IPS-20b (cell line): ENCODE data around the gene CRIM1.

Experiments used
- H3K27ac ChIP-seq: one replicate; pipeline ENCODE4 v1.5.1; 2013; ENCODE audit warnings: low read length
- H3K27me3 ChIP-seq: 2 replicates; pipeline ENCODE4 v1.6.1; 2013; ENCODE audit warnings: mild to moderate bottlenecking, low read length, inconsistent platforms; ENCODE audit not compliant: insufficient read depth
- H3K36me3 ChIP-seq: 2 replicates; pipeline ENCODE4 v1.6.1; 2013; ENCODE audit warnings: low read depth, mild to moderate bottlenecking, inconsistent platforms, low read length, moderate library complexity; ENCODE audit not compliant: insufficient read depth
- H3K4me1 ChIP-seq: 2 replicates; pipeline ENCODE4 v1.6.1; 2013; ENCODE audit warnings: mild to moderate bottlenecking, control low read depth, inconsistent platforms, low read length, moderate library complexity; ENCODE audit not compliant: insufficient read depth
- H3K4me3 ChIP-seq: 2 replicates; pipeline ENCODE4 v1.5.1; 2013; ENCODE audit warnings: mild to moderate bottlenecking, low read length, inconsistent platforms
- H3K9ac ChIP-seq: 2 replicates; pipeline ENCODE4 v1.6.1; 2013; ENCODE audit warnings: low read depth, mild to moderate bottlenecking, inconsistent platforms, low read length, moderate library complexity
- H3K9me3 ChIP-seq: 2 replicates; pipeline ENCODE4 v1.6.1; 2013; ENCODE audit warnings: mild to moderate bottlenecking, low read depth, low read length, inconsistent platforms; ENCODE audit not compliant: insufficient read depth

The CRIM1 gene

DNA sequence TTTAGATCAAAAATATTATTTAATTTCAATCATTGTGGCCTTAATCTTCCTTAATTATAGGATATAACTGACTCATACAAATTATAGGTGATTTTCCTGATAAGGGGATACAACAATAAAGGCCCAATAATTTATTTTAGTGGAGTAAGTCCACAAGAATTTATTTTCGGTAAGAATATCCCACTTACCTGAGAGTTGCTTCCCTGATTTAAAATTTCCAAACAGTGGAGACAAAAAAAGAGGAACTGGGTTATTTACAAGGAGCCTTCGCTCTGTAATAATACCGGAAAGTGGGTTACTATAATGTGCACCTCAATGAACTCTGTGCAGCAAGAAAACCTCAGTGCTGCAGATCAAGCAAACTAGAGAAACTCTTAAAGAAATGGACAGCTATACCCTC, 200.2 kb downstream of the CRIM1 start:
- no peak overlapping the region for H3K4me3 ChIP-seq
- no peak overlapping the region for H3K9ac ChIP-seq
- no peaks in the 10 kb centered on the region for H3K9me3 ChIP-seq
- no peak overlapping the region for H3K27ac ChIP-seq
- peaks cover 28% of the 10 kb centered on the region for H3K36me3 ChIP-seq
- H3K27me3 ChIP-seq, result no peaks in the 10 kb centered on the region
- peaks cover 8% of the 10 kb centered on the region for H3K4me1 ChIP-seq

- H3K36me3 ChIP-seq, result peaks cover 18% of the 10 kb centered on the region
- H3K4me3 ChIP-seq, result no peak overlapping the region
- peaks cover 13% of the 10 kb centered on the region for H3K4me1 ChIP-seq
- H3K27ac ChIP-seq, result no peak overlapping the region
- H3K27me3 ChIP-seq, result no peaks in the 10 kb centered on the region
- H3K9ac ChIP-seq, result no peak overlapping the region
- H3K9me3 ChIP-seq, result no peaks in the 10 kb centered on the region
Observed at GRCh38 chr2:36556842-36557241, 201.3 kb downstream of the CRIM1 start.

DNA sequence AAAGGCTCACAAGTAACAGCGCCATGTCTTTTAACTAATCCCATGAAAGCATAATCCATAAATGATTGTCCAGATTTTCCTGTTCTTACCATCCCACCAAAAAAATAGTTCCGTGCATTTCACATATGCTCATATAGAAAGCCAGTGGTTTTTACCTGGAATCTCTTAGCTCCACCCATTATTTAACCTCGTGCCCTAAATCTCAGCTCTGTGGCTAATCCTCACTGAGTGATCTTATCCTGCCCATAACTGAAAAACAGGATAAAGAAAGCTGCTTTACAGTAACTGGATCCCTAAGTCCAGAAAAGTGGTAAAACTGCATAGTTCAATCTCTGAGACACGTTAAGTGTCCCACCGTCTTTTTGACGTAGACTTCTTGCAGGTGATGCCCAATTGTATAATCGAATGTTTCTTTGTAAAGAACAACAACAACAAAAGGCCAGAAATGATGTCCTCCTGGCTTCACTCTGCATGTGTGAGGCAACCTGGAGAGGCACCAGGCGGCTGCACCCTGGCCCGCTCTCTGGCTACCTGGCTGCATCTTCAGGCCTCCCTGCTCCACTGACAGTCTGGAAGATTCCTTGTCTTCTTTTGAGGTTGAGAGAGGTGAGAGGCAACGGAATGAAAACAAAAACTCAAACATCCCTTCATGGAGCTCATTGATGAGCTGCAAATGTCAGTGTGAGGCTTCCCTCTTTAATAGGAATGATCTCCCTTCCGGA, 203.8 kb downstream of the CRIM1 start:
- H3K9me3 ChIP-seq, result no peaks in the 10 kb centered on the region
- H3K4me1 ChIP-seq, result peaks cover 27% of the 10 kb centered on the region
- H3K4me3 ChIP-seq, result no peak overlapping the region
- H3K27me3 ChIP-seq, result no peaks in the 10 kb centered on the region
- H3K36me3 ChIP-seq, result peaks cover 8% of the 10 kb centered on the region
- H3K27ac ChIP-seq, result no peak overlapping the region
- no peak overlapping the region for H3K9ac ChIP-seq

DNA sequence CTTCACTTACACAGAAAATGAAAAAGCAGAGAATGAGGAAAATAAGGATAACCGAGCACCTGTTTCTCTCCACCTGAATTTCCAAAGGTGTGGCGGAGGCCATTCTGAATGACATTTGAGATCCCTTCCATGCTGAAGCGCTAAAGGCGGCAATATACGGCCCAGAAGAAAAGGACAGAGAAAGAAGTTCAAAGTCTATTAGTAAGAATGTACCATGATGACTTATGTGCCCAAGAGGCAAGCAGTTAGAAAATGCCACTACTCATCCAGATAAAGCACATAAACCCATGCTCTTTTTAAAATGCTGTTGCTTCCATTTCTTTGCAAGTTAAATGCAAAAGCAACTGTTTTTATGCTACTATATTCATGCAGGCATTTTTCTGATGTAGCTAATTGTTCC, 205.1 kb downstream of the CRIM1 start:
- no peaks in the 10 kb centered on the region for H3K36me3 ChIP-seq
- no peaks in the 10 kb centered on the region for H3K9me3 ChIP-seq
- H3K27ac ChIP-seq, result no peak overlapping the region
- H3K4me3 ChIP-seq, result no peak overlapping the region
- H3K9ac ChIP-seq, result no peak overlapping the region
- peaks cover 29% of the 10 kb centered on the region for H3K4me1 ChIP-seq
- H3K27me3 ChIP-seq, result no peaks in the 10 kb centered on the region

DNA sequence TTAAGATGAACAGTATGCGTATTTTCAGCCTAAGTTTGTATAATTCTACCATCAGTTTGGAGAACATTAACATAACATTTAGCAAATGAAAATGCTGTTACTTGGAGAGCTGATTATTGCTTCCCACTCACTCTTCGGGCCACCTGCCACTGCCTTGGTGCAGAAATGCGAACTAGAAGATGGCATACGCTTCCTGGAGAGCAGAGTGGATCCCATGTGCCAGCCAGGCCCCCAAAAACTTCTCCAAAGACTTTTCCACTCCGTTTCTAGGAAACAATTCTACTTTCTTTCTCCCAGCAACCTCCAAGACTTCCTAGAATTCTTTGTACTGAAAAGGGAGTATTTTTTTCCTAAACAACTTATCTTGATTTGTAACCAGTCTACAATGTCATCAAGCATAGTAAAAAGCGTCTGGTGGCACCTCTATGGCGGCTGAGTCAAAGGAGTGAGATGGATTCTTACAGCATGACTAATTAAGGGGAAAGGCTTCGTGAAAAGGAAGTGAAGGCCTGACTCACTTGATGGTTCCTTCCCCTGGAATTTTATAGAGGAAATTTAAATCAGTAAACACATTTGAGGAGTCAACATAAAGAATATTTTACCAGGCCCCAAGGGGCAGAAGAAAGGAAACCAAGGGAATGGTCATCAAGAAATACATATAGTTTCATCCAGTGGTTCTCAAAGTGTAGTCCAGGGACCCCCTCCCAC, 205.8 kb downstream of the CRIM1 start:
- no peak overlapping the region for H3K4me3 ChIP-seq
- H3K27ac ChIP-seq, result no peak overlapping the region
- H3K9ac ChIP-seq, result no peak overlapping the region
- H3K27me3 ChIP-seq, result no peaks in the 10 kb centered on the region
- H3K9me3 ChIP-seq, result no peaks in the 10 kb centered on the region
- H3K36me3 ChIP-seq, result no peaks in the 10 kb centered on the region
- H3K4me1 ChIP-seq, result peaks cover 29% of the 10 kb centered on the region

GRCh38 chr2:36562240-36562639, 206.7 kb downstream of the CRIM1 start:
- Histone ChIP-seq H3K27me3 (no peaks in the 10 kb centered on the region), H3K9ac (no peak overlapping the region), H3K4me1 (peaks cover 29% of the 10 kb centered on the region), H3K27ac (no peak overlapping the region), H3K36me3 (no peaks in the 10 kb centered on the region), H3K9me3 (no peaks in the 10 kb centered on the region), H3K4me3 (no peak overlapping the region)

- Histone ChIP-seq H3K36me3 (no peaks in the 10 kb centered on the region), H3K4me1 (peaks cover 29% of the 10 kb centered on the region), H3K9me3 (no peaks in the 10 kb centered on the region), H3K9ac (no peak overlapping the region), H3K4me3 (no peak overlapping the region), H3K27ac (no peak overlapping the region), H3K27me3 (no peaks in the 10 kb centered on the region)
Observed at GRCh38 chr2:36562973-36563532, 207.5 kb downstream of the CRIM1 start.

GRCh38 chr2:36564377-36564930, 208.9 kb downstream of the CRIM1 start:
- peaks cover 35% of the 10 kb centered on the region for H3K4me1 ChIP-seq
- H3K27me3 ChIP-seq, result no peaks in the 10 kb centered on the region
- no peak overlapping the region for H3K27ac ChIP-seq
- no peak overlapping the region for H3K4me3 ChIP-seq
- H3K9ac ChIP-seq, result no peak overlapping the region
- no peaks in the 10 kb centered on the region for H3K36me3 ChIP-seq
- no peaks in the 10 kb centered on the region for H3K9me3 ChIP-seq

- H3K9ac ChIP-seq, result no peak overlapping the region
- no peaks in the 10 kb centered on the region for H3K9me3 ChIP-seq
- H3K4me3 ChIP-seq, result no peak overlapping the region
- no peaks in the 10 kb centered on the region for H3K27me3 ChIP-seq
- H3K4me1 ChIP-seq, result peaks cover 33% of the 10 kb centered on the region
- H3K27ac ChIP-seq, result no peak overlapping the region
- H3K36me3 ChIP-seq, result no peaks in the 10 kb centered on the region
Observed at GRCh38 chr2:36565712-36566111, 210.1 kb downstream of the CRIM1 start.

GRCh38 chr2:36566887-36567286, 211.3 kb downstream of the CRIM1 start:
- peaks cover 27% of the 10 kb centered on the region for H3K4me1 ChIP-seq
- H3K9me3 ChIP-seq, result no peaks in the 10 kb centered on the region
- H3K4me3 ChIP-seq, result no peak overlapping the region
- H3K9ac ChIP-seq, result no peak overlapping the region
- no peak overlapping the region for H3K27ac ChIP-seq
- H3K27me3 ChIP-seq, result no peaks in the 10 kb centered on the region
- H3K36me3 ChIP-seq, result no peaks in the 10 kb centered on the region

- H3K9me3 ChIP-seq, result no peaks in the 10 kb centered on the region
- H3K9ac ChIP-seq, result no peak overlapping the region
- no peaks in the 10 kb centered on the region for H3K27me3 ChIP-seq
- no peak overlapping the region for H3K27ac ChIP-seq
- H3K4me1 ChIP-seq, result peaks cover 24% of the 10 kb centered on the region
- H3K4me3 ChIP-seq, result no peak overlapping the region
- no peaks in the 10 kb centered on the region; the same call in 1 of the 2 replicates for H3K36me3 ChIP-seq
Observed at GRCh38 chr2:36567711-36568408, 212.3 kb downstream of the CRIM1 start.
